Measurements from ENCODE around the gene EMILIN1. TPM values are rescaled to one million over a fixed set of nuclear protein-coding genes. Genes with fewer than 3 reads are reported as not detected.

EMILIN1 gene
- total RNA-seq, 4 donors from 2014 or later: 6.2 to 27.8 (median 9.9) TPM

DNA sequence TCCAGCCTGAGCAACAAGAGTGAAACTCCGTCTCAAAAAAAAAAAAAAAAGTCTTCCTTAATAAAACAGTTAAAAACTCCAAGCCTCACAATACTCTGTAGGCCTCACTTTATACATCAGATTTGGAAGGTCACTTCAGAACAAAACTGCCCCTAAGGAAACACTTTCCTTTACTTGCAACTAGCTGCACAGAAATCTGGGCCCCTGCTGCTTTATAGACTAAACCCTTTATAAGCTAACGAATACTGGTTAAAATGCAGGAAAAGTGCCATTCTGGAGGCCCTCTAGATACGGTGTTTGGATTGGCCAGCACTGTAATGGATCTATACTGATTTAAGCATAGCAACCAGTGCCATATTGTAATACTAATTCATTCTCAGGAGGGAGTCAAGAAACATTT lies 46.7 kb downstream of the EMILIN1 start:
- Histone ChIP-seq H3K4me3 (no peak overlapping the region), H3K9me3 (no peaks in the 10 kb centered on the region), H3K27ac (no peak overlapping the region), H3K4me1 (peaks cover 0 to 14% (median 3%) of the 10 kb centered on the region in 3 donors), H3K27me3 (no peaks in the 10 kb centered on the region), H3K36me3 (peaks cover 0 to 10% (median 0%) of the 10 kb centered on the region in 3 donors)
- TF ChIP-seq CTCF (IDR thresholded peaks at IDR 0.05) (no peak), POLR2A (IDR thresholded peaks at IDR 0.05) (no peak)
- DNase-seq: no peak
- intact Hi-C loops (cut with DNase I): no loop called here
- 87 to 95% methylated on average over 3 of the region's 3 CpGs for WGBS, 2 donors

- Histone ChIP-seq H3K4me1 (peaks cover 0 to 14% (median 3%) of the 10 kb centered on the region in 3 donors), H3K27ac (no peak overlapping the region), H3K36me3 (peaks cover 5 to 22% (median 12%) of the 10 kb centered on the region in 3 donors), H3K9me3 (no peaks in the 10 kb centered on the region), H3K27me3 (no peaks in the 10 kb centered on the region), H3K4me3 (no peak overlapping the region)
- no peak for DNase-seq
- intact Hi-C loops (cut with DNase I): no loop called here
- 49 to 59% methylated on average over 5 of the region's 5 CpGs for WGBS, 2 donors
- TF ChIP-seq POLR2A (IDR thresholded peaks at IDR 0.05): no peak
- no peak for TF ChIP-seq CTCF (IDR thresholded peaks at IDR 0.05)
Observed at GRCh38 chr2:27126252-27126710, 47.9 kb downstream of the EMILIN1 start.

GRCh38 chr2:27127883-27128667 lies 49.7 kb downstream of the EMILIN1 start:
- TF ChIP-seq POLR2A (IDR thresholded peaks at IDR 0.05) (no peak), CTCF (IDR thresholded peaks at IDR 0.05) (no peak)
- 83 to 85% methylated on average over 4 of the region's 9 CpGs for WGBS, 2 donors
- H3K27me3 ChIP-seq: no peaks in the 10 kb centered on the region
- H3K27ac ChIP-seq: no peak overlapping the region
- intact Hi-C loops (cut with DNase I): no loop called here
- H3K4me3 ChIP-seq: no peak overlapping the region
- DNase-seq: no peak
- no peaks in the 10 kb centered on the region for H3K9me3 ChIP-seq
- peaks cover 15 to 39% (median 22%) of the 10 kb centered on the region in 3 donors for H3K36me3 ChIP-seq
- H3K4me1 ChIP-seq: peaks cover 5 to 24% (median 10%) of the 10 kb centered on the region in 3 donors

DNA sequence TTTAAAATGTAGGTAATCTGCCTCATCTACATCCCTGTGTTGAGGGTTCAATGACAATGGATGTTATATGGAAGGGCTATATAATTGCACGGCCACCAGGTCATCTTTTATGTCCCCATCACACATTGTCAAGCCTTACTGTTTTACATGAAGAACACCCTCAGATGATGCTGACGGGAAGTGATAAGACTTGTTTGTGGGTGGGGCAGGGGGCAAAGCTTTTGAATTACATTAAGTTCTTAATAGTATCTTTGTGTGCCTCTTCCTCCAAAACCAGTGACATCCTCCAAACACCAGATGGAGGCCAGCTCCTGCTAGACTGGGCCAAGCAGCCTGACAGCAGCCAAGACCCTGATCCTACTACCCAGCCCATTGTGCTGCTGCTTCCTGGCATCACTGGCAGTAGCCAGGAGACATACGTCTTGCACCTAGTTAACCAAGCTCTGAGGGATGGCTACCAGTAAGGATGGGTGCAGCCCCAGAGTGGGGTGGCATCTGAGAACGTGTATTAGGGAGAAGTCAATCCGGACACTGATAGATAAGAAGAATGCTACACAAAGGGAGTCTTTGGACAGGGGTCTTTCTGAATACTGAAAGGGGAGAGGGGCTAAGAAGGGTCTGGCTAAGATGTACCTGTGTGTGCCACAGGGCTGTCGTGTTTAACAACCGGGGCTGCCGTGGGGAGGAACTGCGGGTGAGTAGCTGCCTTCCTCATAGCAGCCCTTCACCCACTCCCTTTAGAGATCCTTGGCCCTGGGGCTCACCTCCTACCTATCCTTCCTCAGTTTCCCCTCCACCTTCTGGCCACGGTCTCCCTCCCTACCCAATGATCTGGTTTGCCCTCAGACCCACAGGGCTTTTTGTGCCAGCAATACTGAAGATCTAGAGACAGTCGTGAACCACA lies 50.5 kb downstream of the EMILIN1 start:
- no peak for DNase-seq
- peaks cover 15 to 39% (median 22%) of the 10 kb centered on the region in 3 donors for H3K36me3 ChIP-seq
- TF ChIP-seq CTCF (IDR thresholded peaks at IDR 0.05) (no peak), POLR2A (IDR thresholded peaks at IDR 0.05) (no peak)
- H3K9me3 ChIP-seq: no peaks in the 10 kb centered on the region
- intact Hi-C loops (cut with DNase I): no loop called here
- H3K4me1 ChIP-seq: peaks cover 12 to 24% (median 14%) of the 10 kb centered on the region in 3 donors
- no peak overlapping the region for H3K27ac ChIP-seq
- 81 to 83% methylated on average over 10 to 11 of the region's 11 CpGs for WGBS, 2 donors
- H3K27me3 ChIP-seq: no peaks in the 10 kb centered on the region
- no peak overlapping the region for H3K4me3 ChIP-seq
